Islet precursor cell (in vitro differentiated cells): ENCODE data around the gene SNX10.

ENCODE experiments used
- DNase-seq: peaks from one replicate; pipeline ENCODE4 v3.0.0-alpha.2; 2018

SNX10 gene

GRCh38 chr7:26305090-26305868 is 13.6 kb downstream of the SNX10 start:
- DNase-seq = no peak

- no peak for DNase-seq
Observed at GRCh38 chr7:26305869-26306665, 14.4 kb downstream of the SNX10 start.

GRCh38 chr7:26306790-26307189 is 15.1 kb downstream of the SNX10 start:
- DNase-seq = no peak

GRCh38 chr7:26307226-26307625 is 15.6 kb downstream of the SNX10 start:
- no peak for DNase-seq

- DNase-seq = no peak
Observed at GRCh38 chr7:26307791-26308190, 16.1 kb downstream of the SNX10 start.

- no peak for DNase-seq
Observed at GRCh38 chr7:26308551-26308950, 16.9 kb downstream of the SNX10 start.

GRCh38 chr7:26309089-26309488 is 17.4 kb downstream of the SNX10 start:
- no peak for DNase-seq

- no peak for DNase-seq
Observed at GRCh38 chr7:26311798-26312197, 20.1 kb downstream of the SNX10 start.

GRCh38 chr7:26317211-26317610 is 25.5 kb downstream of the SNX10 start:
- no peak for DNase-seq

GRCh38 chr7:26318921-26319320 is 27.3 kb downstream of the SNX10 start:
- no peak for DNase-seq

GRCh38 chr7:26319636-26320035 is 28.0 kb downstream of the SNX10 start:
- DNase-seq = no peak

- no peak for DNase-seq
Observed at GRCh38 chr7:26320878-26321277, 29.2 kb downstream of the SNX10 start.

- DNase-seq = peak; percentile 62
Observed at GRCh38 chr7:26321435-26321834, 29.8 kb downstream of the SNX10 start.

- no peak for DNase-seq
Observed at GRCh38 chr7:26326211-26326610, 34.5 kb downstream of the SNX10 start.

- no peak for DNase-seq
Observed at GRCh38 chr7:26328498-26329390, 37.1 kb downstream of the SNX10 start.

GRCh38 chr7:26329520-26330255 is 38.0 kb downstream of the SNX10 start:
- DNase-seq = no peak

GRCh38 chr7:26331113-26331512 is 39.5 kb downstream of the SNX10 start:
- DNase-seq = no peak

- no peak for DNase-seq
Observed at GRCh38 chr7:26331789-26332188, 40.1 kb downstream of the SNX10 start.

- no peak for DNase-seq
Observed at GRCh38 chr7:26332698-26333097, 41.0 kb downstream of the SNX10 start.

GRCh38 chr7:26334166-26334859 is 42.7 kb downstream of the SNX10 start:
- no peak for DNase-seq

- DNase-seq = no peak
Observed at GRCh38 chr7:26337232-26337865, 45.7 kb downstream of the SNX10 start.
